HS-27A (cell line): ENCODE results near the gene UBE2H.
"Not testable (repeated sequence)": the region's sequence is repeated elsewhere in the genome, so short reads cannot be mapped to it uniquely, and the experiment has no call there.

Experiments
- DNase-seq: peaks from one replicate; pipeline ENCODE4 v3.0.0-alpha.2; 2012; ENCODE audit warnings: low read depth, missing footprints

Gene UBE2H

DNA sequence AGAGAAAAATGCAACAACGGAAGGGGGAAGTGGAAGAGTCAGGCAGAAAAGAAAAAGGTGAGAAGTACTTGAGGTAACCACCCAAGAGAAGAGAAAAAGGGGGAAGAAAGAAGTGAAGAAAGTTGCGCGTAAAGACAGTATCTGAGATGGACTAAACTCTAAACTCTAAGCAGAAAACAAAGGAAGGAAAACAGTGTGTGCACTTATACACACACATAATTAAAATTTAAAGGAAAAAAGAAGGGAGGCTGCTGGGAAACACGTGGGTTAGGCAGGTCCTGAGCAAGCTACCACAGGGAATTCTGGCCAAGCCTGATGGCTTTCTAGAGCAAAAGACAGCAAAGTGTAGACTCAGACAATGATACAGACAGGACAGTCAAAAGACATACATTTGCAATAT is 78.0 kb downstream of the UBE2H start:
- no peak for DNase-seq

GRCh38 chr7:129872054-129872453 is 80.7 kb downstream of the UBE2H start:
- DNase-seq: no peak

- no peak for DNase-seq
These were observed 82.1 kb downstream of the UBE2H start for GRCh38 chr7:129870668-129871067.

DNA sequence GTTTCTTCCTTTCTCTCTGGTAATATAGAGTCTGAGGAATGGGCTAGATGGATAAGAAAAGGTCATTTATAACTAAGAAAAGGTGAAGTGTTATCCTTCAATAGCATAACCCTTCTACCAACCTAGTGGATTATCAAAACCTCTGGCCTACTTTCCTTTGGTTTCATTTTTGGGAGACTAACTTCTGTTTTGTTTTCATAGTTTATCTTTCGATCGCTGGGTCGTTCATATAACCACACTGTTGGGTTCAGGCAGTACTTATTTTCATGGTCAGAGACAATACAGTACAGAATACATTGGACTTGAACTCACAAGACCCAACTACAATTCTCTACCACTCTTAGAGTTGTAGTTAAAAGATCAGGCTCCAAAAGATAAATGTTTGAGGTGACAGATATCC is 86.5 kb downstream of the UBE2H start:
- DNase-seq: no peak

- DNase-seq: no peak
These were observed 86.9 kb downstream of the UBE2H start for GRCh38 chr7:129865925-129866201.

DNA sequence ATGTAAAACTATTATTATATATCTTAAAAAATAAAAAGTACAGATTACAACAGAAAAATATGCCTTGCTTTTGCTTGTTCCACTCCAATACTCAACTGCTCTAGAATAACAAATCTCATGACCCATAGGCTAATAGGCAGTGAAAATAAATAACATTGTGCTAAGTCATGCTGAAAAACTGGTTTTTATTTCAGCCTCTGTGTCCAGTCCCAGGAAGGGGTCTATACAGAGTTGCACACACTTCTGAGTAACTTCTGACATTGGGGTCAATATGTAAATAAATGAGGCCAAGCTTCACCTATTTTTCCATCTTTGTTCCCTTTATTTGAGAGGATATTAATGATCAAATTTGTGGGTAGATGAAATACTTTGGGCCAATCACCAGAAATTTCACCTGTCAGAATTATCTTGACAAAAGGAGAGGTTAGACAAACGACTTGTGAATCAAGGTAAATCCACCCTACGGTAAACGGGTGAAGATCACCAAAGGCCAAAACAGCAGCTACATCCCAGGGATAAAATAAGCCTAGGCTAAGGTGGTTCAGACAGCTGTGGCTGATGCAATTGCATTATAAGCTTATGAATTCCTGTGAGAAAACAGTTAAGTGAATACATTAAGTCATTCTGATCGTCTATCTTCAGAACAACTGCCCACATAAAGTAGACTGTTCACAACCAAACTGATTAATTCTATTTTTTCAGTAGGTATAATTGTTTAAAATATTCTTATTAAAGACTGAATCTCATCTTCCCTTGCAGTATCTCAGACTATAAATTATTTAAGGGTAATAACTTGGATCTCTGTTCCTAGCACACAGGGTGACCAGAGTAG is 87.5 kb downstream of the UBE2H start:
- no peak for DNase-seq

GRCh38 chr7:129864676-129865075 is 88.1 kb downstream of the UBE2H start:
- DNase-seq: not testable (repeated sequence)

- DNase-seq: no peak
These were observed 88.7 kb downstream of the UBE2H start for GRCh38 chr7:129864042-129864441.

- DNase-seq: no peak
These were observed 90.1 kb downstream of the UBE2H start for GRCh38 chr7:129862682-129863081.

GRCh38 chr7:129860784-129861183 is 92.0 kb downstream of the UBE2H start:
- DNase-seq: not testable (repeated sequence)

GRCh38 chr7:129859183-129859582 is 93.6 kb downstream of the UBE2H start:
- no peak for DNase-seq

- DNase-seq: no peak
These were observed 94.3 kb downstream of the UBE2H start for GRCh38 chr7:129858490-129858889.

- DNase-seq: no peak
These were observed 95.4 kb downstream of the UBE2H start for GRCh38 chr7:129857313-129857712.

- no peak for DNase-seq
These were observed 96.6 kb downstream of the UBE2H start for GRCh38 chr7:129855935-129856717.

DNA sequence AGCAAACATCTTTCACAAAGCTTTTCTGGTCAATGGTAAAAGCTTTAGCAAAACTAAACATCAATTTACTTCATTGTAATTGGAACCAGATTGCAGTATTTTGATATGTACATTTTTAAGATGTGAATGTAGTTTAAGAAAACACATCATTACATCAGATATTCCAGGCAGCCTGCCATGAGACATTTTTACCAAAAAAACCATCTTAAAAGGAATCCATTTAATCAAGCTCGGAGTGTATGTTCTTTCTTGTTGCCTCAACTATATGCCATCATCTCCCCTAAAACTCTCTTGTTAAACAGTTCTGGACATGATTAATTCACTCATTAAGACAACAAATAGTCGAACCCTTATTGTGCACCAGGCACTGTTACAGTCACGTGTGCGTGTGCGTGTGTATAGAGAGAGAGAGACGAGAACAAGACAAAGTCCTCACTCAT is 97.5 kb downstream of the UBE2H start:
- DNase-seq: no peak

DNA sequence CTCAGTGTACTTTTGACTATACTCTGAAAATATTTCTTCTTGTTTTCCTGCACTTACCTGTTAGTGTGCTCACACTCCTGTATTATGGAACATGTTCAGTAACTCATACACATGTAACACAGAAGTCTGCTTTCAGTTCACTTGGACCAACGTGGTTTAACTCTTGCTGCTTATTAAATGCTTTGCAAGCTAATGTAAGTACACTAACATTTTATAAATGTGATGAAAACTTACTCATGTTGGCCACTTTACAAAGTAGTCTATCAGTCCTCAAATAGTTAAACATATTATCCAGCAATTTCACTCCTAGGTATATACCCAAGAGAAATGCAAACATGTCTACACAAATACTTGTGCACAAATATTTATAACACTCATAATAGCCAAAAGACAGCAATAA is 98.4 kb downstream of the UBE2H start:
- DNase-seq: no peak

DNA sequence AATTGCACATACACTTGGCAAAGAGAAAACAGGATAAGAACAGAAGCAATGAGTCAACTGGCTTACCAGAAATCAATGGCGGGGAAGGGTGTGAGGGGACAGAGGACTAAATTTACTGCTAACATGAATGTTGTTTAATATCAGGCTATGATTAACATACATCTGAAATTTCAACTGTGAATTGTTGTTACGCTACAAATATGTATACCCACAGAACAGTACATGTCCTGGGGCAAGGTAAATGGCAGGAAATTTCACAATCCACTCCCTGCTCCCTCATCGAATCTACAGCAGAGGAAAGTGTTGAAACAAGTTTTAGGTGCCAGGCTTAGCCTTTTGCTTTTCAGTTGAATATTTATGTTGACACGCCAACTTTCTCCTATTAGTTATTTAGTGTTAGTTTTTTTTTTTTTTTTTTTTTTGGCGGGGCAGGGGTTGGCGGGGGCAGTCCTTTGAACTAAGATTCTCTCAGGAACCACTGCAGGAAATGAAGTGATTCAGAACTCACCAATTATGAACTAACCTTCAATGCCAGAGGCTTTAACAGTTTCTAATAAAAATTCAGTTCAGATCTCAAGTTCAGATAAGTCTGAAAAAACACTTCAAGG is 99.0 kb downstream of the UBE2H start:
- no peak for DNase-seq

DNA sequence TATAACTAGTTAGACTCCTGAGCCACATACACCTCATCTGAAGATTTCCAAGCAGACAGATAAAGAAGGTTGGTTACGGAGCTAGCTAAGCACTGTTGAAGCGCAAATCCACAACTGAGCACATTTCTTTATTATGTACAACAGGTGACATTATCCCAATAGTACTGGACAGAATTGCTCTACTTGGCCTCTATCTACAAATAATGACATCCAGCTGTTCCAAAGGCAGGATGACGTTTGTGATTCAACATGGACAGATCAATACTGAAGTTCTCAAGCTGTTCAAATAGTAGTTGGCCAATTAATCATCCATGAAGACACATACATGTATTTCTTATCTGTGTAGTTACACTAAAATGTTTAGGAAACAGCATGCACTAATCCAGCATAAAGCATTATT is 101.0 kb downstream of the UBE2H start:
- DNase-seq: no peak

DNA sequence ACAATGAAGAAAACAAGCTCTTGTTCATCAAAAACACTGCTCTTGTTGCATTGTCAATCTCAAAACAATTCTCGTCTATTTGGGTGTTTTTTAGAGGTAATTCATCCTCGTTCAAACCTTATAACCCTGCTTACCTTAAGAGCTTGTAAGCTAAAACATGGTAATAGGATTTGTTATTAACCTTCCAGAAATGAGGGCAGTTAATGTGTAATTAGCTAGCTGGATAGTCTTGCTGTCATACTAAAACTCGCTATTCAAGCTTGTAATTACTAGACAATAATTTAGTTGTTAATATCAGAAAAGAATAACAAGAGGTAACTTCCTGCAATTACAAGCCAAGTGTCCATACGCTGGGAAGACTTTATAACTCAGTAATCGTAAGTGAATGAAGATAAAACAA is 101.6 kb downstream of the UBE2H start:
- no peak for DNase-seq

GRCh38 chr7:129848436-129848835 is 104.3 kb downstream of the UBE2H start:
- DNase-seq: no peak

- no peak for DNase-seq
These were observed 106.8 kb downstream of the UBE2H start for GRCh38 chr7:129845972-129846327.

- no peak for DNase-seq
These were observed 107.4 kb downstream of the UBE2H start for GRCh38 chr7:129845178-129845971.
